ENCODE results near the gene PLXNA2.
A peak's percentile ranks its signal among the peaks of the same experiment; 100 is the strongest.

The PLXNA2 gene

DNA sequence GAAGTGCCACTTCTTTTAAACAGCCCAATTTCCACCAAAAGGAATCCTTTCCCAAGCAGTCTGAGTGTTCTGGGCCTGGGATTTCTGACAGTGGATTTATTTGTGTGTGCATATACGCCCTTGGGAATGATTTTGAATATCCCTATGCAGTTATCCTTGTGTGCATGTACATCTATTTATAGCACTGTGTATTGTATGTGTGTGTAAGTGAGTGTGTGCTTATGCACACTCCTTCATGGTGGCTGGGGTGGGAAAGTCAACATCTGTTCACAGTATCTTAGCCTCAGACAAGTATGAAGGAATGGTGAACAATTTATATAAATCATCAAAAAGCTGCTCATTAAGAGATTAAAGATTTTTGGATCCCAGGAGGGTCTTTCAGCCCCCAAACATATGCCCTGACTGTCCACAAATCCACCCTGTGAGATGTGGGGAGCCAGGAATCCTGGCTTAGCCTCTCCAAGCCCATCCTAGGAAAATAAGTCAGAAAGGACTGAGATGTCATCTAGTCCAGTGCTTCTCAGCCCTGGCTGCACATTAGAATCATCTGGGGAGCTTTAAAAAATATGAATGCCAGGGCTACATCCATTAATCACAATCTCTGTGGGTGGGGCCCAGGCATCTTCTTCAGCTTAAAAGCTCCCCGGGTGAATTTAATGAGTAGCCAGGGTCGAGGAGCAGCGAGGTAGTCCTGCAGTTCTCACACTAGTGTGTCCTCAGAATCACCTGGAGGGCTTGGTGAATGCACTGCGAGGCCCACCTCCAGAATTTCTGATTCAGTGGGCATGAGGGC is 101.4 kb downstream of the PLXNA2 start:
- Mint-ChIP-seq H3K9me3 (no peaks in the 10 kb centered on the region), H3K27me3 (no peaks in the 10 kb centered on the region), H3K27ac (no peak overlapping the region), H3K36me3 (ENCODE audit: insufficient read depth) (no peaks in the 10 kb centered on the region), H3K4me3 (no peak overlapping the region), H3K4me1 (ENCODE audit: low read depth in 2 of 2) (no peaks in the 10 kb centered on the region)
- ATAC-seq (replicated peaks) (no peak), DNase-seq (no peak)

DNA sequence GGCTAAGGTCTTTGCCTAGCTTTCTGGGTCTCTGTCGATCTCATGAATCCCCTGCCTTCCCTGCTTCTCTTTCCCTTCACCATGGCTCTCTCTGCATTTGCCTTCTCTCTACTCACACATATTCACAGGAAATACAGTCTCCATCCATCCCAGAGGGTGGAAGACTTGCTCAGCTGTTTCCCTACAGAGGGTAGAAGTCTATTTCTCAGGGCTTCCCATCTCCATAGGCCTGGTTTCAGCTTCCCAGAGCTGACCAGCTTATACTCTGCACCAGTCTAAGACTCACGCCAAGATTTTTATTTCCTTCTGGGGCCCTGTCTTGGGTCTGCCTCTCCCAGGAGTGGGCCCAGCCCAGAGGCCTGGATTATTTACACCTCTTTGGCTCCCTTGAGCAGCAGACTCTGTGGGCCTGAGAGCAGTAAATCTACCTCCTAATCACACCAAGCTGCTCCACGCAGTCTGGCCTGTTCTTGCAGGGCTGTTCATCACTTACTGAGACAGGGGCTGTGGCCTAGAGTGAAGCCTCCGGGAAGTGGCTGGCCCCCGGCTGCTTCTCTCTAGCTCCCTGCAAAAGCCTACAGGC is 102.5 kb downstream of the PLXNA2 start:
- no peak for ATAC-seq (replicated peaks)
- Mint-ChIP-seq H3K27ac (no peak overlapping the region), H3K27me3 (no peaks in the 10 kb centered on the region), H3K4me1 (ENCODE audit: low read depth in 2 of 2) (no peaks in the 10 kb centered on the region), H3K36me3 (ENCODE audit: insufficient read depth) (no peaks in the 10 kb centered on the region), H3K4me3 (no peak overlapping the region), H3K9me3 (no peaks in the 10 kb centered on the region)
- DNase-seq = no peak

DNA sequence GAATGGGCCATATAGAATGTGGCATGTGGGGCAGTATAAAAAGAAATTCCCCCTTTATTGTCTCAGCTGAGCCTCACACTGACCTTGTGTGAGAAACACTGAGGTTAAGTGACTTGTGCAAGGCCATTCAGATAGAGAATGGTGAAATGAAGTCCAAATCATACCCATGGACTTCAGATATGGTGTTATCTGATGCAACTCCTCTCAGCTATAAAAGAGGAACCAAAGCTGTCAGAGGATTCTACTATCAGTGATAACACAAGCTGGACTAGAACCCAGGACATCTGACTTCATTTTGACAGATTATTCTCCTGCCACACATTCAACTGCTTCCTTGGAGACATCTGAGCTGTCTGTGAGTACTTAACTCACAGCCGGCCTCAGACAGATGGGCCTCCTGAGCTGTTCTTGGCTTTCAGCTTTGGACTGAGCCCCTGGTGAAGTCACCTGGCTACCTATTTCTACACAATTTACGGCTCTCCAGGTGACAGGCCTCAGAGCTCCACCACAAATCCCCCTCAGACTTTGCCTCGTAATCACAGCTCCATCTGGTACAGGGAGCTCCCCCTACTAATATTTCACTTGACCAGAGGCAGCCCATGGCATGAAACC is 104.6 kb downstream of the PLXNA2 start:
- no peaks in the 10 kb centered on the region for H3K27me3 Mint-ChIP-seq
- H3K27ac Mint-ChIP-seq = no peak overlapping the region
- H3K4me1 Mint-ChIP-seq (ENCODE audit: low read depth in 2 of 2) = no peaks in the 10 kb centered on the region
- ATAC-seq (replicated peaks) (no peak), DNase-seq (no peak)
- no peak overlapping the region for H3K4me3 Mint-ChIP-seq
- no peaks in the 10 kb centered on the region for H3K9me3 Mint-ChIP-seq
- no peaks in the 10 kb centered on the region for H3K36me3 Mint-ChIP-seq (ENCODE audit: insufficient read depth)

DNA sequence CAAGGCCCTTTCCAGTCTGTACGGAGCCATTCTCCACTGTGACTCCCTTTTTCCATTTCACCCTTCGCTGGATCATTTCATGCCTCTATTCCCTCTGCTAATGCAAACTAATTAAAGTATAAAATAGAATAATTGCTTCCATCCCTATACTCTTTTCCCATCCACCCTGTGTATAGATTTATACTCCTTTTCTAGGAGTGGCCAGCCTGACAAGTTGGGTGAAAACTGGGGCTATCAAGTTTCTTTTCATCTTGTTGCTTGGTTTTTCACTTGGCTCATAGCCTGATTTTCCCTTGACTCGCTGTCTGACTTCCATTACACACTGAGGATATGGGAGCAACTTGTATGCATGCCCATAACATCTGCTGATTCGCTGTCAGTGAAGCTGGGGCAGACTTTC is 107.0 kb downstream of the PLXNA2 start:
- Mint-ChIP-seq H3K9me3 (no peaks in the 10 kb centered on the region), H3K36me3 (ENCODE audit: insufficient read depth) (no peaks in the 10 kb centered on the region), H3K27me3 (peaks cover 0 to 1% of the 10 kb centered on the region in 2 donors), H3K4me3 (no peak overlapping the region), H3K27ac (no peak overlapping the region), H3K4me1 (ENCODE audit: low read depth in 2 of 2) (peaks cover 0 to under 1% of the 10 kb centered on the region in 2 donors)
- ATAC-seq (replicated peaks) (no peak), DNase-seq (no peak)

DNA sequence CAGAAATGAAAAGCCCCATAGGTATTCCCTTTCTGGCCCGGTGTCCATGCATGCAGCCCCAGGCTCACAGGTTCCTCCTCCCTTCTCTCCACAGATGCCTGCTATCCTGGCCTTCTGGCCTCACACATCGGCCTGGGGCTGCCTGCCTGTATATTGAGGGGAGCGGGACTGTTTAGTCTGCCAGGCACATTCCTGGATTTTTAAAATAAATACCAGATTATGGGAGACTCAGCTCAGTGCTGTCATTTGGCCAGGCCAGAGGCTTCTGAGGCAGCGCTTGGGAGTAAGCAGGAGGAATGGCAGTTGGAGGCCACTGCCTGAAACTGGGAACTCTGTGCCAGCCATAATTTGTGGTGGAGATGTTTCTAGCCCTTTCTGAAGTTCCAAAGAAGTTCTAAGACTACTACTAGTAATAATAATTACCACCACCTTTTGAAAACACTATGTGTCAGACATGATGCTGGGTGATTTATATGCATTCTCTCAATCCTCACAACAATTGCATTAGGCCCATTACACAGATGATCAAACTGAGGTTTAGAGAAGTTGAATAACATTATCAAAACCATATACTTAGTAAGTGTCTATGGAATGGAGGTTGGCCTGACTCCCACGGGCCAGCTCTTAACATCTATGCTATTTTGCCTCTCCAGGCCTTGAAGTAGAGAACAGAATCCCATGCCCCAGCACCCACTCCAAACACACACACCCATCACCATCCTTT is 107.6 kb downstream of the PLXNA2 start:
- Mint-ChIP-seq H3K4me1 (ENCODE audit: low read depth in 2 of 2) (peaks cover 5 to 6% of the 10 kb centered on the region in 2 donors), H3K27me3 (peaks cover 5 to 7% of the 10 kb centered on the region in 2 donors), H3K36me3 (ENCODE audit: insufficient read depth) (no peaks in the 10 kb centered on the region), H3K9me3 (no peaks in the 10 kb centered on the region), H3K27ac (no peak overlapping the region), H3K4me3 (no peak overlapping the region)
- no peak for ATAC-seq (replicated peaks)
- DNase-seq = no peak

DNA sequence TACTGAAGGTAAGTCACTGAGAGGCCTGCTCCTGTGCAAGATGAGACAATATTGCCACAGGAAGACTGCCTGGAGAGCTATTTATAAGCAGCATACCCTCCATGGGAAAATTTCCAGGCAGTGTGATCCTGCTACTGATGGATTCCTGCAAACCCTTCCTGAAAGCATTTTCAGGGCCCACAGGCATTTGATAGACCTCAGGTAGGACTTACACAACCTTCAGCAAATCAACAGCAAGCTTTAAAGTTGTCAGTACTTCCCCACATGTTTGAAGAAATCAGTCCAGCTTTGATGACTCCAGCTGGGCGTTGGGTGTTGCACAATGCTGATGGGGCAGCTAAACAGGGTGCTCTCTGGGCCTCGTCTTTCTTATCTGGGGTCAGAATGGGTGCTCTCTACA is 108.8 kb downstream of the PLXNA2 start:
- no peak for DNase-seq
- Mint-ChIP-seq H3K4me1 (ENCODE audit: low read depth in 2 of 2) (peaks cover 5 to 6% of the 10 kb centered on the region in 2 donors), H3K36me3 (ENCODE audit: insufficient read depth) (no peaks in the 10 kb centered on the region), H3K27ac (no peak overlapping the region), H3K9me3 (no peaks in the 10 kb centered on the region), H3K27me3 (peaks cover 16 to 20% of the 10 kb centered on the region in 2 donors), H3K4me3 (no peak overlapping the region)
- no peak for ATAC-seq (replicated peaks)

DNA sequence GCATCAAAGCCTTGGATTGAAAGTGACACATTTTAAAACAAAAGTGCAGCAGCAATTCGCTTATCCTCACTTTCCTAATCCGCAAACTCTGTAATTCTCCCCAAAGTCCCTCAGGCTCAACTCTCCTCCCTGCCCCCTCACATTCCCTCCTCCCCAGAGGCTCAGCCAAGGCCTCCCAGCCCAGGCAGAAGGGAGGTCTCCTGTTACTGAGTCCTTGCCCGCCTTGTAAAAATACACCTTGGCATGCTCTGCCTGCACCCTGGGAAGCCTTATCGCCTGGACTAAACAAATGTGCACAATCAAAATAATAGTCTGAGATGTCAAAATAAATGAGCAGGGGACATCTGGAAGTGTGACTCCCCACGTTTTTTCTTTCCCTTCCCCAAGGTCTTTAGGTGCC is 109.7 kb downstream of the PLXNA2 start:
- Mint-ChIP-seq H3K27me3 (peaks cover 24 to 28% of the 10 kb centered on the region in 2 donors), H3K36me3 (ENCODE audit: insufficient read depth) (no peaks in the 10 kb centered on the region), H3K4me1 (ENCODE audit: low read depth in 2 of 2) (peaks cover 5 to 6% of the 10 kb centered on the region in 2 donors), H3K4me3 (no peak overlapping the region), H3K27ac (no peak overlapping the region), H3K9me3 (no peaks in the 10 kb centered on the region)
- ATAC-seq (replicated peaks) (no peak), DNase-seq (no peak)

DNA sequence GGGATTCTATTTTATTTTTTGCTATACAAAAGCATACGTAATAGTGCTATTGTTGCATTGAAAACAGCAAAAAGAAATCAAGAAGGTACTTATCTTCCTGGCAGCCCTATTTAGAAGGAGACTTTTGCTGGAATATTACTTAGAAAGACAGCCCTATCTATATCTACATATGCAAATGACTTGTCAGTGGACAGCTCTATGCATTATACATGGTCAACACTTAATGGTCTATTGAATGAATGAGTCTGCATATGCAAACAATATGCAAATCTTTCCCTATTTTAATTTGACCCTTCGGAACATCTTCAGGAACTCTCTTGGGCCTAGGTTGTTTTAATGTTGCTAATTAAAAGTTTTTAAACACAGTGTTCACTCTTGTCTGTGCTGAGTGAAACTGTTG is 110.8 kb downstream of the PLXNA2 start:
- Mint-ChIP-seq H3K9me3 (no peaks in the 10 kb centered on the region), H3K4me3 (no peak overlapping the region), H3K4me1 (ENCODE audit: low read depth in 2 of 2) (peaks cover 5 to 6% of the 10 kb centered on the region in 2 donors), H3K27ac (no peak overlapping the region), H3K27me3 (peaks cover 28 to 34% of the 10 kb centered on the region in 2 donors), H3K36me3 (ENCODE audit: insufficient read depth) (no peaks in the 10 kb centered on the region)
- ATAC-seq (replicated peaks) = no peak
- no peak for DNase-seq

DNA sequence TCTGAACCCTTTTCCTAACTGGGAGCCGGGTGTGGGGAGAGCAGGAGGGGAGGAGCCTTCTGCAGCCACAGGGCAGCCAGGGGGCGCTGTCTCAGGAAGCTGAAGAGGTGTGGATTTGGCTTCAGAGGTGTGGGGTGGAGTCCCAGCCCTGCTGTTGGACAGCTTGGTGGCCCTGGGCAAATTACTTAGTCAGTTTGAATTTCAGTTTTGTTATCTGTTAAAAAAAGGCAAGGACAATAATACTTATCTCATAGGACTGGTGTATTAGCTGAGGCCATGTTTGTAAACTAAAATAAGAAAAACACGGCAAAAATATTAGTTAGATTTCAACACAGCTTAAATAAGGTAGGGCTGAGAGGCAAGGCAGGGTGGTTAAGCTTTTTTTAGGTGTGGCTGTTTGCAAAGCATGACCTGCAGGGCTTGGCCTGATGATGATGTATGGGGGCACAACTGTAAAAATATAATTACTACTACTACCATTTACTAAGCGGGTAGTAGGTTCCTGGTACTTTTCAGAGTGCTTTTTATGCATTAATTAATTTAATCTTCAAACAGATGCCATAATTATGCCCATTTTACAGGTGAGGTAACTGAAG is 111.8 kb downstream of the PLXNA2 start:
- peak; percentile 36 for ATAC-seq (replicated peaks)
- H3K4me1 Mint-ChIP-seq (ENCODE audit: low read depth in 2 of 2) = peaks cover 5 to 6% of the 10 kb centered on the region in 2 donors
- no peaks in the 10 kb centered on the region for H3K36me3 Mint-ChIP-seq (ENCODE audit: insufficient read depth)
- H3K9me3 Mint-ChIP-seq = no peaks in the 10 kb centered on the region
- H3K27ac Mint-ChIP-seq = no peak overlapping the region
- H3K27me3 Mint-ChIP-seq = peaks cover 37 to 42% of the 10 kb centered on the region in 2 donors
- DNase-seq = peak; percentile 16 to 36 (median 26)
- no peak overlapping the region for H3K4me3 Mint-ChIP-seq

DNA sequence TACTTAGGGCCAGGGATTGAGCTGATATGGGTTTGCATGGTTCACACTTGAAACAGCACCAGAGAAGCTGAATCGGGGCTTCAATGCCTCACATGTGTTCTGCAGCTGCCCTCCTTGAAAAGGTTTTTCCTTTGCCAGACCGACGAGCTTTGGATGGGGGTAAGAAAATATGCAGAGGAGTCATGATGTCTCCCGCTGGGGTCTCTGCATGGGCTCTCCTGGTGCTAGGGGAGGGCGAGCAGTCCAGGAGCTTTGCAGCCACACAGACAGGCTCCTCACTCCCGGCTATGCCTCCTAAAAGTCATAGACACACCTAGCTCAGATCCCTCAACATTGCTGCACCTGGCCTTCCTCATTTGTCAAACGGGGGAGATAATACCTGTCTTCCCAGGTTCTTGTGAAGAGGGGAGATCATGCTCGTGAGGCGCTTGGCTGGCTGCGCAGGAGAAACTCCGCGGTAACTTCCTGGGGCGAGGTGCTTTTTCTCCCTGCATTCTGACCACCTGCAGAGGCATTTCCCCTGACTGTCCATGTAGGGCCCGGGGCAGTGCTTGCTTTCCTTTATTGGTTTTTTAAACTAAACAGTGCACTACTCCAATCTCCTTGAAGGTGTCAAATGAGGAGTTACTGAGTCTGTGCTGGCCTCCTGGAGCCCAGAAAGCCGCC is 112.4 kb downstream of the PLXNA2 start:
- H3K4me1 Mint-ChIP-seq (ENCODE audit: low read depth in 2 of 2) = peaks cover 5 to 6% of the 10 kb centered on the region in 2 donors

DNA sequence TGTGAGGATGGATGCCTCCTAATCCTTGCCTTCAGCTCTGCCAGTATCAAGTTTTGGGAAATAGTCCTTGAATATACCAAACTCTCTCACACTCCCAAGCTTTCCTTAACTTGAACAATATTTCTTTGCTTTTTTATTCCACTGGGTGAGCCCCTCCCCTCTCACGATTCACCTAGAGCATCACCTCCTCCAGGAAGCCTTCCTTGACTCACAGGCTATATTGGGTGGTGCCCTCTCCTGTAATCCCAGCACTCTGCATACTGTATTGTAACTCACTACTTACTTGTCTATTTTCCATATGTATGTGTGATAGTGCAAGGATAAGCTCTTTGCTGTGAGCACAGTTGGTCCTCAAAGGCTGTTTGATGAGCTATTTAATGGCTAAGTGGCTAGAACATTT is 114.7 kb downstream of the PLXNA2 start:
- Mint-ChIP-seq H3K27ac (no peak overlapping the region), H3K36me3 (ENCODE audit: insufficient read depth) (no peaks in the 10 kb centered on the region), H3K4me1 (ENCODE audit: low read depth in 2 of 2) (peaks cover 5 to 6% of the 10 kb centered on the region in 2 donors), H3K9me3 (no peaks in the 10 kb centered on the region), H3K27me3 (peaks cover 39 to 51% of the 10 kb centered on the region in 2 donors), H3K4me3 (no peak overlapping the region)
- no peak for DNase-seq
- ATAC-seq (replicated peaks) = no peak

More for the DNA sequence above, 112.4 kb downstream of the PLXNA2 start:
- DNase-seq (no peak), ATAC-seq (replicated peaks) (no peak)
- Mint-ChIP-seq H3K4me3 (no peak overlapping the region), H3K27ac (no peak overlapping the region), H3K27me3 (peaks cover 39 to 48% of the 10 kb centered on the region in 2 donors), H3K36me3 (ENCODE audit: insufficient read depth) (no peaks in the 10 kb centered on the region), H3K9me3 (no peaks in the 10 kb centered on the region)

DNA sequence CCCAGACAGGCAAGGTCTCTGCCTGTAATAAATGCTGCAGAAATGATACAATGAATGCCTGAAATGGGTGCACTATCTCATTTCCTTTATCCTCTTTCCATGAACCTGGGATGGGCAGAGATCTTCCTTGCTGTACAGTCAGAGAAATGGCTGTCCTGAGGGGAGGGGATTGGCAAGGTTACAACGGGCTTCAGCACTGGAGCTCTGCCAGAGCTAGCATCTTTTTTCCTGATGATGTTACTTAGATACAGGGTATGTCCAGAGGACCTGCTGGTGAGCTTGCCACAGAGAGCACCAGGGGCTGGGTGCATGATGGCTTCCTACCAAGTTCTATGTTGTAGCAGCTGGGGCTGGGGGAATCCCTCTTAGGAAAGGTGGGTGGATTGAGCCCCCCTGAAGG is 115.1 kb downstream of the PLXNA2 start:
- H3K36me3 Mint-ChIP-seq (ENCODE audit: insufficient read depth) = no peaks in the 10 kb centered on the region
- no peak overlapping the region for H3K27ac Mint-ChIP-seq
- H3K4me1 Mint-ChIP-seq (ENCODE audit: low read depth in 2 of 2) = peaks cover 5 to 6% of the 10 kb centered on the region in 2 donors
- no peak for DNase-seq
- no peak for ATAC-seq (replicated peaks)
- peaks cover 39 to 51% of the 10 kb centered on the region in 2 donors for H3K27me3 Mint-ChIP-seq
- H3K9me3 Mint-ChIP-seq = no peaks in the 10 kb centered on the region
- H3K4me3 Mint-ChIP-seq = no peak overlapping the region
